ENCODE data around the gene ADGRG1.

Gene ADGRG1

GRCh38 chr16:57672416-57672815 is 44.0 kb downstream of the ADGRG1 start:
- no peak overlapping the region for H2BK120ac ChIP-seq (ENCODE audit: low read depth, low read length)
- WGBS, 2 donors (ENCODE audit: extremely low coverage in 2 of 2, insufficient read length in 2 of 2, insufficient replicate concordance in 1 of 2): no CpG with 5 or more reads among the region's 3 CpGs
- no peak overlapping the region for H2BK12ac ChIP-seq (ENCODE audit: low read length)
- no peak overlapping the region for H2AK5ac ChIP-seq (ENCODE audit: low read depth, low read length)
- H3K9me3 ChIP-seq (replicated peaks in 1 of 2; ENCODE audit: control insufficient read depth in 2 of 2, insufficient read depth in 1 of 2, low read depth in 1 of 2, low read length in 2 of 2): no peaks in the 10 kb centered on the region
- no peak overlapping the region for H3K4me2 ChIP-seq (ENCODE audit: insufficient read depth, low read length, poor library complexity, severe bottlenecking)
- H2BK5ac ChIP-seq (ENCODE audit: low read length): no peak overlapping the region
- no peaks in the 10 kb centered on the region for H3K79me1 ChIP-seq (ENCODE audit: low read depth, low read length)
- H3K4ac ChIP-seq (ENCODE audit: low read length): no peak overlapping the region
- H3K4me3 ChIP-seq (ENCODE audit: low read length in 2 of 2): no peak overlapping the region
- H3K18ac ChIP-seq (ENCODE audit: low read length): no peak overlapping the region
- H3K36me3 ChIP-seq (replicated peaks in 1 of 2; ENCODE audit: control insufficient read depth in 2 of 2, insufficient read depth in 2 of 2, low read length in 2 of 2): no peaks in the 10 kb centered on the region
- no peak overlapping the region for H4K91ac ChIP-seq (ENCODE audit: low read depth, low read length, poor library complexity)
- peaks cover 11 to 14% of the 10 kb centered on the region in 2 donors for H3K4me1 ChIP-seq (ENCODE audit: control insufficient read depth in 2 of 2, insufficient read depth in 1 of 2, low read depth in 1 of 2, low read length in 2 of 2)
- no peak overlapping the region for H4K8ac ChIP-seq (ENCODE audit: low read depth, low read length)
- no peak overlapping the region for H3K23ac ChIP-seq (ENCODE audit: low read depth, low read length, poor library complexity)
- no peak overlapping the region for H3K14ac ChIP-seq (ENCODE audit: low read length)
- H2AFZ ChIP-seq (ENCODE audit: low read length): no peak overlapping the region
- no peak for DNase-seq (ENCODE audit: low spot score)
- no peak overlapping the region for H2BK15ac ChIP-seq (ENCODE audit: low read length)
- H3K9ac ChIP-seq (ENCODE audit: low read depth, low read length, poor library complexity): no peak overlapping the region
- H3K27ac ChIP-seq (replicated peaks; ENCODE audit: low read length): no peak overlapping the region
- peaks cover 0 to 16% (median 0%) of the 10 kb centered on the region in 3 experiments for H3K27me3 ChIP-seq (ENCODE audit: control insufficient read depth in 3 of 3, insufficient read depth in 3 of 3, low read depth in 1 of 3, low read length in 3 of 3)

DNA sequence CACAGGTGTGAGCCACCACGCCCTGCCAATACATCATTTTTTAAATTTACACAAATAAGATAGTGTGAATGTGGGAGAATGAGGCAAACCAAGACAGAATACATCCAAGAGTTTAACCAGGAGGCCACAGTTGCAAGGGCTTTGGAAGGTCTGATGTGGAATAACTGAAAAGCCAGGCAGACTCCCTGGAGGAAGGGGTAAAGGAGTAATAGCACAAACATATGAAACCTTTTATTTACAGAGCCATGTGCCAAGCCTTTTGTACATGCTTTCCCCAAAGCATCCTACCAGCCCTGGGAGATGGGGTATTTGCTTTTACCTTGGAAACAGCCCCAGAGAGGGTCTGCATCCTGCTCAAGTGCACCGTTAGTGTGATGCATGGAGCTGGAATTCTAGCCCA is 44.4 kb downstream of the ADGRG1 start:
- no peak for DNase-seq (ENCODE audit: low spot score)
- Histone ChIP-seq H2BK15ac (ENCODE audit: low read length) (no peak overlapping the region), H3K27me3 (ENCODE audit: control insufficient read depth in 3 of 3, insufficient read depth in 3 of 3, low read depth in 1 of 3, low read length in 3 of 3) (peaks cover 0 to 16% (median 0%) of the 10 kb centered on the region in 3 experiments), H3K9me3 (replicated peaks in 1 of 2; ENCODE audit: control insufficient read depth in 2 of 2, insufficient read depth in 1 of 2, low read depth in 1 of 2, low read length in 2 of 2) (no peaks in the 10 kb centered on the region), H3K18ac (ENCODE audit: low read length) (no peak overlapping the region), H3K79me1 (ENCODE audit: low read depth, low read length) (no peaks in the 10 kb centered on the region), H4K8ac (ENCODE audit: low read depth, low read length) (no peak overlapping the region), H3K9ac (ENCODE audit: low read depth, low read length, poor library complexity) (no peak overlapping the region), H3K14ac (ENCODE audit: low read length) (no peak overlapping the region), H3K4me1 (ENCODE audit: control insufficient read depth in 2 of 2, insufficient read depth in 1 of 2, low read depth in 1 of 2, low read length in 2 of 2) (peaks cover 11 to 14% of the 10 kb centered on the region in 2 donors), H3K4me2 (ENCODE audit: insufficient read depth, low read length, poor library complexity, severe bottlenecking) (no peak overlapping the region), H3K4me3 (ENCODE audit: low read length in 2 of 2) (no peak overlapping the region), H3K23ac (ENCODE audit: low read depth, low read length, poor library complexity) (no peak overlapping the region), H3K36me3 (replicated peaks in 1 of 2; ENCODE audit: control insufficient read depth in 2 of 2, insufficient read depth in 2 of 2, low read length in 2 of 2) (no peaks in the 10 kb centered on the region), H4K91ac (ENCODE audit: low read depth, low read length, poor library complexity) (no peak overlapping the region), H2AFZ (ENCODE audit: low read length) (no peak overlapping the region), H3K27ac (replicated peaks; ENCODE audit: low read length) (no peak overlapping the region), H3K4ac (ENCODE audit: low read length) (no peak overlapping the region), H2AK5ac (ENCODE audit: low read depth, low read length) (no peak overlapping the region), H2BK12ac (ENCODE audit: low read length) (no peak overlapping the region), H2BK5ac (ENCODE audit: low read length) (no peak overlapping the region), H2BK120ac (ENCODE audit: low read depth, low read length) (no peak overlapping the region)
- no CpG with 5 or more reads among the region's 2 CpGs for WGBS, 2 donors (ENCODE audit: extremely low coverage in 2 of 2, insufficient read length in 2 of 2, insufficient replicate concordance in 1 of 2)

DNA sequence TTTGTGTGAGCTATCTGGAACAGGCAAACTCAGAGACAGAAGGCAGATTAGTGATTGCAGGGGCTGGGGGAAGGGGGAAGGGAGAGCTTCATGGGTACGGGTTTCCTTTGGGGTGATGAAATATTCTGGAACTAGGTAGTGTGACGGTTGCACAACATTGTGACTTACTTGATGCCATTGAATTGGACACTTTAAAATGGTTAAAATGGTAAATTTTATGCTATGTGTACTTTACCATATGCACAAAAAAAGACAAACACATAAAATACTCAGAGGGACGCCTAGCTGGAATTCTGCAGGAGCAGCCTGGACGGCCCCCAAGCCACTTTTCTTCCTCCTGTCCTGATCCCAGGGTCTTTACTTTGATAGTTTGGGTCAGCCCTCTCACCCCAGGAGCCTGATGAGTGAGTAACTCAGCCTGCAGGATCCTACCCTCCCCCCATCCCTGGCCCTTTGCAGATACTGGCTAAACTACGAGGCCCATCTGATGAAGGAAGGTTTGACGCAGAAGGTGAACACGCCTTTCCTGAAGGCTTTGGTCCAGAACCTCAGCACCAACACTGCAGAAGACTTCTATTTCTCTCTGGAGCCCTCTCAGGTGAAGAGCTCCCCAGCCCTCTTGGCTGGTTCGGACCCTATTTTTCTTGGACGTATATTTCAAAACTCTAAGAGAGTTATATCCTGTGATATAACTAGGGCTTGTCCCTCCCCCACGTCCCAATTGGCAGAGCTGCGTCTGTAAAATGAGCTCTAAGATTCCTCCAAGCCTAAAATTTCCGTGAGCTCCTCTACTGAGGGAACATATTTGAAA is 47.5 kb downstream of the ADGRG1 start:
- H2BK12ac ChIP-seq (ENCODE audit: low read length): no peak overlapping the region
- H3K79me1 ChIP-seq (ENCODE audit: low read depth, low read length): no peaks in the 10 kb centered on the region
- no peak overlapping the region for H3K4me2 ChIP-seq (ENCODE audit: insufficient read depth, low read length, poor library complexity, severe bottlenecking)
- H3K27me3 ChIP-seq (ENCODE audit: control insufficient read depth in 3 of 3, insufficient read depth in 3 of 3, low read depth in 1 of 3, low read length in 3 of 3): peaks cover 0 to 16% (median 0%) of the 10 kb centered on the region in 3 experiments
- no CpG with 5 or more reads among the region's 12 CpGs for WGBS, 2 donors (ENCODE audit: extremely low coverage in 2 of 2, insufficient read length in 2 of 2, insufficient replicate concordance in 1 of 2)
- peak overlapping the region; percentile 58 for H2AFZ ChIP-seq (ENCODE audit: low read length)
- H3K14ac ChIP-seq (ENCODE audit: low read length): no peak overlapping the region
- DNase-seq (ENCODE audit: low spot score): no peak
- no peak overlapping the region for H2AK5ac ChIP-seq (ENCODE audit: low read depth, low read length)
- H2BK5ac ChIP-seq (ENCODE audit: low read length): no peak overlapping the region
- H4K91ac ChIP-seq (ENCODE audit: low read depth, low read length, poor library complexity): no peak overlapping the region
- no peak overlapping the region for H3K4ac ChIP-seq (ENCODE audit: low read length)
- H2BK15ac ChIP-seq (ENCODE audit: low read length): no peak overlapping the region
- no peaks in the 10 kb centered on the region for H3K36me3 ChIP-seq (replicated peaks in 1 of 2; ENCODE audit: control insufficient read depth in 2 of 2, insufficient read depth in 2 of 2, low read length in 2 of 2)
- no peak overlapping the region for H3K9ac ChIP-seq (ENCODE audit: low read depth, low read length, poor library complexity)
- no peak overlapping the region for H4K8ac ChIP-seq (ENCODE audit: low read depth, low read length)
- H3K9me3 ChIP-seq (replicated peaks in 1 of 2; ENCODE audit: control insufficient read depth in 2 of 2, insufficient read depth in 1 of 2, low read depth in 1 of 2, low read length in 2 of 2): no peaks in the 10 kb centered on the region
- peaks cover 5 to 11% of the 10 kb centered on the region in 2 donors for H3K4me1 ChIP-seq (ENCODE audit: control insufficient read depth in 2 of 2, insufficient read depth in 1 of 2, low read depth in 1 of 2, low read length in 2 of 2)
- peak overlapping the region; percentile 21 for H3K27ac ChIP-seq (replicated peaks; ENCODE audit: low read length)
- no peak overlapping the region for H3K23ac ChIP-seq (ENCODE audit: low read depth, low read length, poor library complexity)
- H3K4me3 ChIP-seq (ENCODE audit: low read length in 2 of 2): no peak overlapping the region
- H3K18ac ChIP-seq (ENCODE audit: low read length): peak overlapping the region; percentile 25
- no peak overlapping the region for H2BK120ac ChIP-seq (ENCODE audit: low read depth, low read length)

- H2BK120ac ChIP-seq (ENCODE audit: low read depth, low read length): no peak overlapping the region
- no peaks in the 10 kb centered on the region for H3K36me3 ChIP-seq (replicated peaks in 1 of 2; ENCODE audit: control insufficient read depth in 2 of 2, insufficient read depth in 2 of 2, low read length in 2 of 2)
- no peak overlapping the region for H3K4ac ChIP-seq (ENCODE audit: low read length)
- no peak overlapping the region for H3K18ac ChIP-seq (ENCODE audit: low read length)
- H2BK5ac ChIP-seq (ENCODE audit: low read length): no peak overlapping the region
- no CpG with 5 or more reads among the region's 4 CpGs for WGBS, 2 donors (ENCODE audit: extremely low coverage in 2 of 2, insufficient read length in 2 of 2, insufficient replicate concordance in 1 of 2)
- no peak overlapping the region for H3K4me3 ChIP-seq (ENCODE audit: low read length in 2 of 2)
- no peak overlapping the region for H3K27ac ChIP-seq (replicated peaks; ENCODE audit: low read length)
- H3K79me1 ChIP-seq (ENCODE audit: low read depth, low read length): no peaks in the 10 kb centered on the region
- no peak overlapping the region for H3K23ac ChIP-seq (ENCODE audit: low read depth, low read length, poor library complexity)
- no peak overlapping the region for H4K91ac ChIP-seq (ENCODE audit: low read depth, low read length, poor library complexity)
- H3K9ac ChIP-seq (ENCODE audit: low read depth, low read length, poor library complexity): no peak overlapping the region
- H3K4me2 ChIP-seq (ENCODE audit: insufficient read depth, low read length, poor library complexity, severe bottlenecking): no peak overlapping the region
- H4K8ac ChIP-seq (ENCODE audit: low read depth, low read length): no peak overlapping the region
- DNase-seq (ENCODE audit: low spot score): no peak
- no peak overlapping the region for H2AFZ ChIP-seq (ENCODE audit: low read length)
- H3K4me1 ChIP-seq (ENCODE audit: control insufficient read depth in 2 of 2, insufficient read depth in 1 of 2, low read depth in 1 of 2, low read length in 2 of 2): peaks cover 5 to 11% of the 10 kb centered on the region in 2 donors
- no peak overlapping the region for H2AK5ac ChIP-seq (ENCODE audit: low read depth, low read length)
- H3K9me3 ChIP-seq (replicated peaks in 1 of 2; ENCODE audit: control insufficient read depth in 2 of 2, insufficient read depth in 1 of 2, low read depth in 1 of 2, low read length in 2 of 2): no peaks in the 10 kb centered on the region
- H2BK15ac ChIP-seq (ENCODE audit: low read length): no peak overlapping the region
- no peak overlapping the region for H3K14ac ChIP-seq (ENCODE audit: low read length)
- no peak overlapping the region for H2BK12ac ChIP-seq (ENCODE audit: low read length)
- H3K27me3 ChIP-seq (ENCODE audit: control insufficient read depth in 3 of 3, insufficient read depth in 3 of 3, low read depth in 1 of 3, low read length in 3 of 3): peaks cover 0 to 16% (median 0%) of the 10 kb centered on the region in 3 experiments
These were observed 48.2 kb downstream of the ADGRG1 start for GRCh38 chr16:57676553-57677085.

Data from neuronal stem cell (in vitro differentiated cells).